HepG2 (cell line): Measurements from ENCODE around the gene GPHN. TPM values are rescaled to one million over a fixed set of nuclear protein-coding genes. Genes with fewer than 3 reads are reported as not detected.

ENCODE experiments used
- ATAC-seq: fragments of 200-7000 bp; cut with Tn5 transposase; 3 replicates; pipeline ENCODE4 v1.9.1; 2020; ENCODE audit warnings: mild to moderate bottlenecking, moderate library complexity
- BruUV-seq: library from RNA; stranded (reverse); fragments of 400-500 nt; replicated peaks from 2 replicates; lab custom pipeline; 2021; lab: Mats Ljungman, UMichigan
- CTCF ChIA-PET: fragments of 300-600 bp; formaldehyde crosslinking; extraction: SDS; loops from one replicate; lab custom pipeline; 2021; ENCODE audit warnings: low total read pairs, inconsistent platforms, low intra/inter-chr PET ratio; lab: Yijun Ruan, JAX
- POLR2A ChIA-PET: fragments of 350-600 bp; sonication (Branson Sonifier 250); formaldehyde crosslinking; loops from one replicate; lab custom pipeline; 2020; ENCODE audit warnings: antibody characterized with exemption, inconsistent platforms; lab: Yijun Ruan, JAX
- DNase-seq: peaks from one replicate; pipeline ENCODE4 v3.0.0-alpha.2; 2015; ENCODE audit warnings: low spot score
- FAIRE-seq: peaks from 3 replicates; lab custom pipeline; 2011; peaks lifted over from hg19 to GRCh38; lab: Jason Lieb, UNC
- H2AFZ ChIP-seq: one replicate; pipeline ENCODE4 v1.6.1; 2011; ENCODE audit warnings: low read length, inconsistent platforms
- H3K27ac ChIP-seq: fragments of 300-600 bp; 3 replicates; pipeline ENCODE4 v1.8.0; 2011; ENCODE audit warnings: mixed run types, mild to moderate bottlenecking, mixed read lengths, low read length, inconsistent platforms; ENCODE audit not compliant: insufficient read depth; ENCODE audit errors: extremely low read length
- H3K27me3 ChIP-seq, 2 experiments: fragments of 200-600 bp in 1 of 2; 2 replicates in 1 of 2; 3 replicates in 1 of 2; pipeline versions ENCODE4 v1.6.0 to v1.8.0; 2011; ENCODE audit warnings: low read length in 2 of 2, mild to moderate bottlenecking in 2 of 2, moderate library complexity in 2 of 2, inconsistent platforms in 1 of 2; ENCODE audit not compliant: insufficient read depth in 2 of 2, control insufficient read depth in 1 of 2
- H3K36me3 ChIP-seq, 2 experiments: fragments of 200-600 bp in 1 of 2; replicated peaks in 1 of 2; 2 replicates in 1 of 2; 3 replicates in 1 of 2; pipeline versions ENCODE4 v1.5.1 to v1.8.0; 2011; ENCODE audit warnings: low read length in 2 of 2, inconsistent platforms in 1 of 2; ENCODE audit not compliant: insufficient read depth in 2 of 2, control insufficient read depth in 1 of 2
- H3K4me1 ChIP-seq: 2 replicates; pipeline ENCODE4 v1.5.1; 2012; ENCODE audit warnings: low read length, inconsistent platforms; ENCODE audit not compliant: insufficient read depth
- H3K4me2 ChIP-seq: 2 replicates; pipeline ENCODE4 v1.6.0; 2011; ENCODE audit warnings: low read depth, low read length, inconsistent platforms
- H3K4me3 ChIP-seq, 3 experiments: fragments of 200-600 bp in 1 of 3; sonication (generic), shearing (Covaris generic) in 1 of 3; replicated peaks in 1 of 3; 2 replicates each; pipeline ENCODE4 v1.5.1; 2011 to 2016; ENCODE audit warnings: low read length in 3 of 3, inconsistent platforms in 2 of 3, low read depth in 2 of 3, mild to moderate bottlenecking in 2 of 3, control low read depth in 1 of 3, mixed read lengths in 1 of 3; ENCODE audit not compliant: insufficient read depth in 1 of 3
- H3K79me2 ChIP-seq: one replicate; pipeline ENCODE4 v1.6.1; 2011; ENCODE audit warnings: low read length, inconsistent platforms; ENCODE audit not compliant: insufficient read depth
- H3K9ac ChIP-seq: 2 replicates; pipeline ENCODE4 v1.6.0; 2011; ENCODE audit warnings: mild to moderate bottlenecking, low read depth, low read length, inconsistent platforms; ENCODE audit not compliant: insufficient read depth
- H3K9me3 ChIP-seq: 2 replicates; pipeline ENCODE4 v1.5.1; 2012; ENCODE audit warnings: mild to moderate bottlenecking, low read length
- H4K20me1 ChIP-seq: 2 replicates; pipeline ENCODE4 v1.6.0; 2011; ENCODE audit warnings: inconsistent platforms, mild to moderate bottlenecking, low read length, moderate library complexity; ENCODE audit not compliant: insufficient read depth
- ELF1 ChIP-seq: sonication (generic); formaldehyde crosslinking; IDR thresholded peaks from 2 replicates; pipeline ENCODE4 v1.4.0; 2020; ENCODE audit warnings: missing genetic modification reagents
- EP300 ChIP-seq, 3 experiments: sonication (generic) in 1 of 3; formaldehyde crosslinking in 1 of 3; IDR thresholded peaks; 2 replicates each; pipeline versions ENCODE4 v1.5.1 to v1.6.1; 2011 to 2020; ENCODE audit warnings: low read depth in 2 of 3, low read length in 2 of 3, borderline replicate concordance in 1 of 3, improper control_type of control experiment in 1 of 3, mild to moderate bottlenecking in 1 of 3, missing genetic modification reagents in 1 of 3, moderate library complexity in 1 of 3
- NCOA5 ChIP-seq: sonication (generic); formaldehyde crosslinking; IDR thresholded peaks from 2 replicates; pipeline ENCODE4 v1.4.0; 2020; ENCODE audit warnings: missing genetic modification reagents
- POGZ ChIP-seq: sonication (generic); formaldehyde crosslinking; IDR thresholded peaks from 2 replicates; pipeline ENCODE4 v1.4.0; 2020; ENCODE audit warnings: mild to moderate bottlenecking, missing genetic modification reagents
- SOX13 ChIP-seq, 3 experiments: fragments of 450-650 bp in 1 of 3; sonication (generic) in 1 of 3; formaldehyde crosslinking in 1 of 3; IDR thresholded peaks in 2 of 3; conservative IDR thresholded peaks in 1 of 3; 2 replicates each; pipeline versions ENCODE4 v1.5.0 to v1.6.1; 2016 to 2020; ENCODE audit warnings: antibody characterized with exemption in 1 of 3, mild to moderate bottlenecking in 1 of 3, missing compliant biosample characterization in 1 of 3, missing genetic modification reagents in 1 of 3, moderate library complexity in 1 of 3
- ZGPAT ChIP-seq: IDR thresholded peaks from 2 replicates; pipeline ENCODE4 v1.6.1; 2016; ENCODE audit warnings: mild to moderate bottlenecking
- ZNF605 ChIP-seq: sonication (generic); formaldehyde crosslinking; IDR thresholded peaks from 2 replicates; pipeline ENCODE4 v1.8.0; 2022; ENCODE audit warnings: mild to moderate bottlenecking, missing genetic modification reagents
- ZNF781 ChIP-seq: sonication (generic); formaldehyde crosslinking; IDR thresholded peaks from 2 replicates; pipeline ENCODE4 v1.5.1; 2020; ENCODE audit warnings: borderline replicate concordance, mild to moderate bottlenecking, missing genetic modification reagents; ENCODE audit errors: not compliant biosample characterization
- ZUFSP ChIP-seq: sonication (generic); formaldehyde crosslinking; IDR thresholded peaks from 2 replicates; pipeline ENCODE4 v1.9.0; 2021; ENCODE audit warnings: missing genetic modification reagents, mild to moderate bottlenecking, borderline replicate concordance
- WGBS: methylation state at CpG from one replicate; pipeline ENCODE4 v1.1.6; 2017; ENCODE audit warnings: low lambda C conversion rate; 5-methylcytosine and 5-hydroxymethylcytosine counted together
- in situ Hi-C: cut with HindIII; loops from 2 replicates; pipeline ENCODE4 v1.10.0; 2017; ENCODE audit warnings: low pct_unique_long_range_greater_than_20kb; ENCODE audit not compliant: extremely low pct_ligation_motif_present
- intact Hi-C: fragments of 100-400 bp; cut with micrococcal nuclease; formaldehyde crosslinking; loops from one replicate; pipeline ENCODE4 v1.10.0; 2022; ENCODE audit not compliant: unreplicated experiment
- polyA plus RNA-seq, 8 experiments: library from polyadenylated mRNA; depleted of rRNA in 3 of 8; stranded (reverse) in 7 of 8; unstranded in 1 of 8; fragments of >200 nt; fragmentation: Illumina TruSeq in 4 of 8; extraction: Trizol in 4 of 8; gene quantifications; 2 replicates each; pipeline versions ENCODE4 v1.2.1 to v1.2.3, GENCODE V29; 2011 to 2016; ENCODE audit warnings: low read depth in 4 of 8, missing spikeins in 1 of 8, mixed read lengths in 1 of 8; ENCODE audit not compliant: insufficient read depth in 1 of 8
- total RNA-seq, 5 experiments: library from RNA; depleted of rRNA; stranded (reverse); fragments of >200 nt; fragmentation: Illumina TruSeq; extraction: Trizol; gene quantifications; 2 replicates each; pipeline ENCODE4 v1.2.3, GENCODE V29; 2016; ENCODE audit warnings: low read depth in 1 of 5
- TF ChIP-seq, protein P1 (sequence below): sonication (generic); formaldehyde crosslinking; IDR thresholded peaks from 2 replicates; pipeline ENCODE4 v1.5.1; 2020; ENCODE audit warnings: mild to moderate bottlenecking, missing genetic modification reagents, borderline replicate concordance

Gene GPHN
- total and polyA plus RNA-seq, 2 of the 13 experiments (the other 11 are each of a cell fraction or from before 2014, with no cell fraction given) = 12.7 to 19.2 TPM

- intact Hi-C loops (no loop called here), in situ Hi-C loops (no loop called here)
- Histone ChIP-seq H3K4me3 (no peak overlapping the region), H3K9ac (no peak overlapping the region), H3K4me1 (no peaks in the 10 kb centered on the region), H3K27ac (no peak overlapping the region), H4K20me1 (no peaks in the 10 kb centered on the region), H3K4me2 (no peak overlapping the region), H3K36me3 (no peaks in the 10 kb centered on the region), H3K27me3 (no peaks in the 10 kb centered on the region), H3K79me2 (no peaks in the 10 kb centered on the region), H3K9me3 (peaks cover 13% of the 10 kb centered on the region), H2AFZ (no peak overlapping the region)
- ChIA-PET CTCF (no interaction called here), POLR2A (no interaction called here)
- no TSS peak for BruUV-seq
- FAIRE-seq = no peak
- 95% methylated on average over 4 of the region's 4 CpGs for WGBS
- no peak for DNase-seq
- ATAC-seq = no peak
- TF ChIP-seq SOX13 (IDR thresholded peaks at IDR 0.05) (no peak), SOX13 (CRISPR knock-in tag; conservative IDR thresholded peaks at IDR 0.05 in 1 of 2, IDR thresholded peaks at IDR 0.05 in 1 of 2) (no peak), POGZ (CRISPR knock-in tag) (no peak), ELF1 (CRISPR knock-in tag) (no peak), EP300 (IDR thresholded peaks at IDR 0.05; ENCODE audit: low read depth in 2 of 2, low read length in 2 of 2) (no peak), EP300 (CRISPR knock-in tag; IDR thresholded peaks at IDR 0.05; ENCODE audit: borderline replicate concordance) (no peak), ZNF781 (CRISPR knock-in tag) (no peak), ZNF605 (CRISPR knock-in tag) (no peak), NCOA5 (CRISPR knock-in tag) (no peak), ZUFSP (CRISPR knock-in tag) (no peak), ZGPAT (CRISPR knock-in tag) (no peak)
- TF ChIP-seq, protein P1, sequence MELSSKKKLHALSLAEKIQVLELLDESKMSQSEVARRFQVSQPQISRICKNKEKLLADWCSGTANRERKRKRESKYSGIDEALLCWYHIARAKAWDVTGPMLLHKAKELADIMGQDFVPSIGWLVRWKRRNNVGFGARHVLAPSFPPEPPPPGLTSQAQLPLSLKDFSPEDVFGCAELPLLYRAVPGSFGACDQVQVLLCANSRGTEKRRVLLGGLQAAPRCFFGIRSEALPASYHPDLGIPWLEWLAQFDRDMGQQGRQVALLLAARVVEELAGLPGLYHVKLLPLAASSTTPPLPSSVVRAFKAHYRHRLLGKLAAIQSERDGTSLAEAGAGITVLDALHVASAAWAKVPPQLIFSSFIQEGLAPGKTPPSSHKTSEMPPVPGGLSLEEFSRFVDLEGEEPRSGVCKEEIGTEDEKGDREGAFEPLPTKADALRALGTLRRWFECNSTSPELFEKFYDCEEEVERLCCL (CRISPR knock-in tag) = no peak
Measured at GRCh38 chr14:66939409-66939808, 431.5 kb downstream of the GPHN start.
